GM19043 (cell line): Measurements from ENCODE around the gene AREL1.

Source experiments
- ATAC-seq: cut with Tn5 transposase; IDR thresholded peaks from one replicate; pipeline ENCODE4 v1.9.1; 2021; ENCODE audit warnings: low read depth; ENCODE audit not compliant: unreplicated experiment

The AREL1 gene

DNA sequence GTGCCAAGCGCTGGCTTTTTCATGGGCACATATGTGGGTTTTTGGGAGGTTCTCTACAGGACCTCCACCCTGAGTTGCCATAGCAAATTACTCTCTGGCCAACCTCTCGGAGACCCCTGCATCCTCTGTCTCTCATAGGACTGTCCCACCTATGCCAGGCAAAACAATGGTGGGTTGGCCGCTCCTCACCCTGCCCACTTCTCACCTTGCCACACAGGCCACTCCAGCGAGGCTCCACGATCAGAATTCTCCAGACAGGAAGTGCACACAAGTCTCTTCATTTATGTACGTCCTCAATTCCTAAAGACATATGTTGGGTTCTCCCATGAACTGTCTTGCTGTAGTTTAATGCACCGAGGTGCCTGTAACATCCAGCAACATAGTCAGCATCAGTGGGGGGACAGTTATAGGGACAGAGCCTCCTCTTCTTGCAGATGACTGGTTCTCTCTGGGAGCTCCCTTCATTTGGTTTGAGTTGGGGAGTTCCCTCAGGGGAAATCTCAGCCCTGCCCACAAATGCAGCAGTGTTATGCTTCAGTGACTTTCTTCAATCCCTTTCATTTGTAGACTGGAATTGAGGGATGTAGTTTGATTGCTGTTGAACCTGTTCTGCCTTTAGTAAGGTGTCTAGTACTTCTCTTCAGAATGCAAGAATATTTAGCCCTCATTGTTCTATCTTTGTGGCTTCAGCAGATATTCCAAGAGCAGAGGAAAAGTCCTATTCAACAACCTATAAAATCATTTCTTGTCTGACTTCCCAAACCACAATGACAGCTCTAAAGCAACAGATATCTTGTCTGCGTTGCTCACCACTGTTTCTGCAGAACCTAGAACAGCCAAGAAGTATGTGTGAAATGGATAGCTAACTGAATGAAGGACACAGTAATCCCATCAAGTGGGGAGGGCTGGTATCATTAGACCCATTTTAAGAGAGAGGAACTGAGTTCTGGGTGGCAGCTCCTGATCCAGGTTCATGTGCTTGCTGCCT is 98.1 kb downstream of the AREL1 start:
- no peak for ATAC-seq

DNA sequence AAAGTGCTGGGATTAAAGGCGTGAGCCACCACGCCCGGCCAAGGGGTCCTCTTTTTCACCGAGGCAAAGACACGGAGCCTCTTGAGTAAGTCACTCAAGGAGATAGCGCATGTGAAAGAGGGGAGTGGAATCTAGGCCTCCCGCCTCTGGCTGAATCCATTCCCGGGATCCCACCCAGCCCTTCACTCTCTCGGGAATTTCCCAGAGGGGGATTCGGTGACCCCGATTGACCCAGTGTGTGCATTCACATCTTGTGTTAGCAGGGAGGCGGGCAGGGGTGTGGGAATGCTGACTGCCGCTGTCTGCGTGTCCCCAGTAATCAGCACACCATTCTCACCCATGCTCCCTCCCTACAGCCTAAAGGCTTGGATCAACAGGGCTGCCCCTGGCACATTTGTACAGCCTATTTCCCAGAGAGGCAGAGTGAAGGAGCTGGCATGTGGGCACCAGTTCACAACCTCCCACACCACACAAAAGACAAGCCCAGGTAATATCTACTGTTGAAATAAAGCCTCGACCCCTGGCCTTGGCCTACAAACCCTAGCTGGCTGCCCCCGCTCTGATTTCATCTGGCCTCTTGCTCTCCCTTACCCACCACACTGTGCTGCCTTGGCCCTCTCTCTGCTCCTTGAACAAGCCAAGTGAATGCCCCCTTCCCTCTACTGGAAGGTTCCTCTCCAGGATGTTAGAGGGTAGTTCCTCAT is 99.5 kb downstream of the AREL1 start:
- no peak for ATAC-seq

DNA sequence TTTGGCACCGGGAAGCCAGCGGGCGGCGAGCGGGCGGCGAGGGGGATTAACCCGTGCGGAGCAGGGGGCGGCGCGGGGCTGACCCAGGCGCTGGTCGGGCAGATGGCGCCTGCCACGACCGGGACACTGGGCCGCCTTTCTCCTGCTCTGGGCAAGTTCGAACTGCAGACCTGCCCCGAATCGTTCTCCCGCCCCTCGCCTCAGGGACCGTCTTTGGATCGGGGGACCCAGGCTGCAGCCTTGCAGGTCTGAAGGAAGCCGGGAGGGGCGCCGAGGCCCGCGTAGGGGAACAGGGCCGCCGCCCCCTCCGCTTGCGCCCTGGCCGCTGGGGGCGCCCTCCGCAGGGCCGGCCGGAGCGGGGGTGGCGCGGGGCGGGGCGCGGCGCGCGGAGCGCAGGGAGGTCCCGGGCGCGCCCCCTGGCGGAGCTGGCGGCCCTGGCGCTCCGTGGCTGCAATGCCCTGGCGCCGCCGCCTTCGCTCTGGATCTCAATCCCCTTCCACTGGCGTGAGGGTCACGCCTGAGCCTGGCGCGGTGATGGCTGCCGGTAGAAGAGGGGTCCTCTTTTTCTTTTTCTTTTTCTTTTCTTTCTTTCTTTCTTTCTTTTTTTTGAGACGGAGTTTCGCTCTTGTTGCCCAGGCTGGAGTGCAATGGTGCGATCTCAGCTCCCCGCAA is 100.4 kb downstream of the AREL1 start:
- ATAC-seq: peak; percentile 57

DNA sequence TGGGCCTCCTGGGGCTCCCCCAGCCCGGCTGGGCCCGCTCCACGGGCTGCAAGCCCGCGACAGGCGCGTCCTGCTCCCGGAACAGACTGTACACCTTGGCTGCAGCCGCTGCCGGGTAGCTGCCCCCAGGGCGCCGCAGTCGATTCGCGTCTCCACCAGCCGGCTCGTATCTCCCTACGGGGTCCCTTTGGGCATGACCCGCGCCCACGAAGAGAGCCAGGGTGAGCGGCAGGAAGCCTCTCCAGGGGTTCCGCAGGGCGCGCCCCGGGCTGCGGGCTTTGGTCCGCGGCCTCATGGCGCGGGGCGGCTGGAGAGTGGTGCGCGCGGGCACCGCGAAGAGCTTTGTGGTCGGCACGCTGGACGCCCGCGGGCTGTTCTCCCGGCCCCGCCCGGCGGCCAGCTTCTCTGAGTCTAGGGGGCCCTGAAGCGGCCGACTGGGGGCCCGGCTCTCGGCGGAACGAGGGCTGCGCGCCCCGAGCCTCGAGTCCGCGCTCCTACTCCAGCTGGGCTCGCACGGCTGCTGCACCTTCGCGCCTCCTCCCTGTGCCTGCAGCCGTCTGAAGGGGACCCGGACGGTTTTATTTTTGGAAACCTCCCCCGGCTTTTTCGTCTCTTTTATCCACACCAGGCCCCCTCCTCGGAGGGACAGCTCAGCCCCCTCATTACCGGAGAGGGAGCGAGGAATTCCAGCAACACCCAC is 101.1 kb downstream of the AREL1 start, which contains the start of gene LTBP2:
Gene LTBP2, minus strand, starts transcription at position 588 of the 700 bp plus-strand sequence. Its CDS starts 293 bp downstream, at position 295.
- ATAC-seq: no peak
